ENCODE results near the gene SS18. TPM values are rescaled to one million over a fixed set of nuclear protein-coding genes. Genes with fewer than 3 reads are reported as not detected.
"Not testable (repeated sequence)": the region's sequence is repeated elsewhere in the genome, so short reads cannot be mapped to it uniquely, and the experiment has no call there.

The SS18 gene
- 104 and 111 TPM in 2 replicates for total RNA-seq

GRCh38 chr18:26090130-26091046 lies at the start of gene SS18:
Gene SS18 (minus strand): TSS chr18:26090613. CDS start chr18:26090569, 44 bp downstream.
- H3K4me3 ChIP-seq (ENCODE audit: low read depth, low read length) = peak within 1 kb of the TSS; percentile 69
- no peaks in the 10 kb centered on the region for H3K27me3 ChIP-seq (ENCODE audit: control insufficient read depth, insufficient read depth, low read length)
- DNase-seq (ENCODE audit: low read depth) = peak; percentile 63
- no peaks in the 10 kb centered on the region for H3K36me3 ChIP-seq (ENCODE audit: control insufficient read depth, insufficient read depth, low read length)
- TF ChIP-seq CTCF (IDR thresholded peaks at IDR 0.05; ENCODE audit: insufficient read depth, low read length, poor library complexity, severe bottlenecking) = no peak

GRCh38 chr18:26135548-26135947 lies 45.1 kb upstream of the SS18 start:
- no peak overlapping the region for H3K4me3 ChIP-seq (ENCODE audit: low read depth, low read length)
- DNase-seq (ENCODE audit: low read depth) = no peak
- H3K36me3 ChIP-seq (ENCODE audit: control insufficient read depth, insufficient read depth, low read length) = no peaks in the 10 kb centered on the region
- H3K27me3 ChIP-seq (ENCODE audit: control insufficient read depth, insufficient read depth, low read length) = no peaks in the 10 kb centered on the region
- no peak for TF ChIP-seq CTCF (IDR thresholded peaks at IDR 0.05; ENCODE audit: insufficient read depth, low read length, poor library complexity, severe bottlenecking)

GRCh38 chr18:26134107-26134506 lies 43.7 kb upstream of the SS18 start:
- no peaks in the 10 kb centered on the region for H3K27me3 ChIP-seq (ENCODE audit: control insufficient read depth, insufficient read depth, low read length)
- H3K36me3 ChIP-seq (ENCODE audit: control insufficient read depth, insufficient read depth, low read length) = no peaks in the 10 kb centered on the region
- TF ChIP-seq CTCF (IDR thresholded peaks at IDR 0.05; ENCODE audit: insufficient read depth, low read length, poor library complexity, severe bottlenecking) = no peak
- H3K4me3 ChIP-seq (ENCODE audit: low read depth, low read length) = no peak overlapping the region
- DNase-seq (ENCODE audit: low read depth) = no peak

GRCh38 chr18:26133652-26134051 lies 43.2 kb upstream of the SS18 start, which contains the start of gene PSMA8:
Gene PSMA8 (plus strand): TSS chr18:26133869. CDS start chr18:26133966, 97 bp downstream.
- Histone ChIP-seq H3K4me3 (ENCODE audit: low read depth, low read length) (no peak within 1 kb of the TSS), H3K36me3 (ENCODE audit: control insufficient read depth, insufficient read depth, low read length) (no peaks in the 10 kb centered on the region), H3K27me3 (ENCODE audit: control insufficient read depth, insufficient read depth, low read length) (no peaks in the 10 kb centered on the region)
- no peak for TF ChIP-seq CTCF (IDR thresholded peaks at IDR 0.05; ENCODE audit: insufficient read depth, low read length, poor library complexity, severe bottlenecking)
- no peak for DNase-seq (ENCODE audit: low read depth)

GRCh38 chr18:26128192-26128591 lies 37.8 kb upstream of the SS18 start:
- DNase-seq (ENCODE audit: low read depth); H3K27me3 ChIP-seq (ENCODE audit: control insufficient read depth, insufficient read depth, low read length); H3K36me3 ChIP-seq (ENCODE audit: control insufficient read depth, insufficient read depth, low read length); H3K4me3 ChIP-seq (ENCODE audit: low read depth, low read length): not testable (repeated sequence)

GRCh38 chr18:26127786-26128185 lies 37.4 kb upstream of the SS18 start:
- no peak for DNase-seq (ENCODE audit: low read depth)
- Histone ChIP-seq H3K27me3 (ENCODE audit: control insufficient read depth, insufficient read depth, low read length) (no peaks in the 10 kb centered on the region), H3K4me3 (ENCODE audit: low read depth, low read length) (no peak overlapping the region), H3K36me3 (ENCODE audit: control insufficient read depth, insufficient read depth, low read length) (no peaks in the 10 kb centered on the region)
- no peak for TF ChIP-seq CTCF (IDR thresholded peaks at IDR 0.05; ENCODE audit: insufficient read depth, low read length, poor library complexity, severe bottlenecking)

- not testable (repeated sequence) for DNase-seq (ENCODE audit: low read depth); H3K27me3 ChIP-seq (ENCODE audit: control insufficient read depth, insufficient read depth, low read length); H3K36me3 ChIP-seq (ENCODE audit: control insufficient read depth, insufficient read depth, low read length); H3K4me3 ChIP-seq (ENCODE audit: low read depth, low read length)
Measured at GRCh38 chr18:26121994-26122393, 31.6 kb upstream of the SS18 start.
